B cell (primary cell): ENCODE results near the gene KIRREL3. TPM values are rescaled to one million over a fixed set of nuclear protein-coding genes. Genes with fewer than 3 reads are reported as not detected.

Experiments used
- ATAC-seq: fragments of 200-7000 bp; cut with Tn5 transposase; one replicate; pipeline ENCODE4 v1.10.0; 2021; ENCODE audit warnings: low read depth, mild to moderate bottlenecking, moderate number of reproducible peaks, moderate library complexity
- CTCF ChIA-PET: fragments of 350-600 bp; sonication (Branson Sonifier 250); formaldehyde crosslinking; loops from one replicate; lab custom pipeline; 2021; ENCODE audit warnings: antibody characterized with exemption, inconsistent platforms; lab: Charles Lee
- POLR2A ChIA-PET: fragments of 350-600 bp; sonication (Branson Sonifier 250); formaldehyde crosslinking; loops from one replicate; lab custom pipeline; 2021; ENCODE audit warnings: antibody characterized with exemption; lab: Charles Lee
- DNase-seq: peaks from one replicate; pipeline ENCODE4 v3.0.0; 2013
- H2AFZ ChIP-seq: 2 replicates; pipeline ENCODE4 v1.6.1; 2012; ENCODE audit warnings: mild to moderate bottlenecking, low read depth, low read length; ENCODE audit not compliant: insufficient read depth, poor library complexity, severe bottlenecking
- H3K27ac ChIP-seq, 2 donors: 1 replicate in 1 of 2; 2 replicates in 1 of 2; pipeline ENCODE4 v1.5.1; 2012 to 2013; ENCODE audit warnings: low read length in 2 of 2, mild to moderate bottlenecking in 2 of 2, moderate library complexity in 1 of 2
- H3K27me3 ChIP-seq, 4 experiments: fragments of 200-600 bp in 1 of 4; sonication (generic) in 1 of 4; replicated peaks in 1 of 4; 1 replicate in 2 of 4; 2 replicates in 2 of 4; pipeline versions ENCODE4 v1.6.1 to v1.7.0; 2013 to 2016; ENCODE audit warnings: low read length in 3 of 4, mild to moderate bottlenecking in 2 of 4, mixed read lengths in 1 of 4, moderate library complexity in 1 of 4; ENCODE audit not compliant: insufficient read depth in 4 of 4, control insufficient read depth in 3 of 4; ENCODE audit errors: control extremely low read depth in 1 of 4
- H3K36me3 ChIP-seq, 2 experiments: replicated peaks in 1 of 2; 1 replicate in 1 of 2; 2 replicates in 1 of 2; pipeline versions ENCODE4 v1.6.1 to v1.7.1; 2013; ENCODE audit warnings: low read length in 1 of 2; ENCODE audit not compliant: insufficient read depth in 2 of 2, control insufficient read depth in 1 of 2; ENCODE audit errors: control extremely low read depth in 1 of 2, extremely low read depth in 1 of 2
- H3K4me1 ChIP-seq, 2 donors: fragments of 200-600 bp in 1 of 2; sonication (generic) in 1 of 2; 1 replicate in 1 of 2; 2 replicates in 1 of 2; pipeline versions ENCODE4 v1.5.1 to v1.6.1; 2013 to 2017; ENCODE audit warnings: low read length in 2 of 2; ENCODE audit not compliant: control insufficient read depth in 2 of 2, insufficient read depth in 2 of 2
- H3K4me2 ChIP-seq: replicated peaks from 2 replicates; pipeline ENCODE3; 2012; ENCODE audit warnings: mild to moderate bottlenecking, low read depth, low read length; ENCODE audit not compliant: poor library complexity, severe bottlenecking
- H3K4me3 ChIP-seq, 5 experiments: fragments of 200-600 bp in 1 of 5; sonication (generic) in 1 of 5; 1 replicate in 3 of 5; 2 replicates in 2 of 5; pipeline versions ENCODE4 v1.5.1 to v1.7.0; 2011 to 2016; ENCODE audit warnings: low read length in 4 of 5, mild to moderate bottlenecking in 4 of 5, low read depth in 2 of 5, control low read depth in 1 of 5, moderate library complexity in 1 of 5; ENCODE audit not compliant: insufficient read depth in 1 of 5; ENCODE audit errors: control extremely low read depth in 1 of 5, extremely low read depth in 1 of 5
- H3K79me2 ChIP-seq: fragments of 200-600 bp; sonication (generic); one replicate; pipeline ENCODE4 v1.6.0; 2016; ENCODE audit warnings: low read length; ENCODE audit not compliant: control insufficient read depth, insufficient read depth
- H3K9ac ChIP-seq: fragments of 200-600 bp; sonication (generic); 2 replicates; pipeline ENCODE4 v1.6.1; 2017; ENCODE audit warnings: mild to moderate bottlenecking, low read length, moderate library complexity
- H3K9me3 ChIP-seq, 3 donors: one replicate each; pipeline versions ENCODE4 v1.6.1 to v1.7.1; 2013; ENCODE audit warnings: low read length in 2 of 3; ENCODE audit not compliant: control insufficient read depth in 2 of 3, insufficient read depth in 1 of 3; ENCODE audit errors: control extremely low read depth in 1 of 3
- H4K20me1 ChIP-seq: 2 replicates; pipeline ENCODE4 v1.6.0; 2012; ENCODE audit warnings: mild to moderate bottlenecking, low read length; ENCODE audit not compliant: insufficient read depth, control insufficient read depth, poor library complexity, severe bottlenecking
- H3K27ac Mint-ChIP-seq: one replicate; pipeline ENCODE4 v1.8.0; 2021; ENCODE audit warnings: mixed read lengths
- H3K27me3 Mint-ChIP-seq: one replicate; pipeline ENCODE4 v1.8.0; 2021; ENCODE audit warnings: mixed read lengths
- H3K4me1 Mint-ChIP-seq: one replicate; pipeline ENCODE4 v1.8.0; 2021; ENCODE audit warnings: mixed read lengths
- H3K4me3 Mint-ChIP-seq: one replicate; pipeline ENCODE4 v1.8.0; 2021; ENCODE audit warnings: mixed read lengths
- H3K9me3 Mint-ChIP-seq: one replicate; pipeline ENCODE4 v1.8.0; 2022; ENCODE audit warnings: mixed read lengths; ENCODE audit not compliant: insufficient read depth
- CTCF ChIP-seq: fragments of 200-600 bp; IDR thresholded peaks from one replicate; pipeline ENCODE4 v1.8.0; 2022; ENCODE audit warnings: antibody characterized with exemption, mild to moderate bottlenecking
- EZH2 ChIP-seq: IDR thresholded peaks from 2 replicates; pipeline ENCODE4 v1.6.1; 2012; ENCODE audit warnings: borderline replicate concordance, low read depth, mild to moderate bottlenecking, moderate library complexity, low read length; ENCODE audit not compliant: insufficient read depth, poor library complexity, severe bottlenecking
- WGBS: methylation state at CpG from one replicate; pipeline ENCODE4 v1.1.5; 2013; ENCODE audit warnings: missing lambda C conversion rate; ENCODE audit not compliant: insufficient coverage; 5-methylcytosine and 5-hydroxymethylcytosine counted together
- intact Hi-C: fragments of 100-400 bp; cut with micrococcal nuclease; formaldehyde crosslinking; loops from one replicate; pipeline ENCODE4 v1.10.0; 2022
- polyA plus RNA-seq: library from polyadenylated mRNA; depleted of rRNA; stranded (reverse); fragments of >200 nt; gene quantifications from 2 replicates; pipeline ENCODE4 v1.2.3, GENCODE V29; 2012
- total RNA-seq, 2 donors: library from RNA; stranded (reverse); fragments of 120-200 nt in 1 of 2; gene quantifications; 1 replicate in 1 of 2; 2 replicates in 1 of 2; pipeline versions ENCODE4 v1.2.3 to v1.2.4, GENCODE V29; 2013 to 2022

Gene KIRREL3
- total and polyA plus RNA-seq, 2 donors (not counting 1 experiment from before 2014, with no cell fraction given), result not detected

GRCh38 chr11:126655807-126656128 lies 344.8 kb downstream of the KIRREL3 start:
- intact Hi-C loops, result no loop called here
- ATAC-seq (no peak), DNase-seq (no peak)
- no peaks in the 10 kb centered on the region for H3K27me3 ChIP-seq
- CTCF ChIA-PET, result no interaction called here
- Mint-ChIP-seq H3K27me3 (peaks cover 22% of the 10 kb centered on the region), H3K9me3 (no peaks in the 10 kb centered on the region), H3K27ac (no peak overlapping the region), H3K4me1 (no peaks in the 10 kb centered on the region), H3K4me3 (no peak overlapping the region)
- no peak overlapping the region for H3K27ac ChIP-seq
- H3K4me3 ChIP-seq, result no peak overlapping the region
- no peak overlapping the region for H3K4me2 ChIP-seq
- no peaks in the 10 kb centered on the region for H4K20me1 ChIP-seq
- POLR2A ChIA-PET, result no interaction called here
- H3K9me3 ChIP-seq, result peaks cover 0 to 4% (median 0%) of the 10 kb centered on the region in 3 donors
- WGBS, result 92% methylated on average over 2 of the region's 2 CpGs
- H3K4me1 ChIP-seq, result no peaks in the 10 kb centered on the region
- H3K9ac ChIP-seq, result no peak overlapping the region
- H3K36me3 ChIP-seq, result no peaks in the 10 kb centered on the region
- H3K79me2 ChIP-seq, result no peaks in the 10 kb centered on the region
- TF ChIP-seq CTCF (no peak), EZH2 (no peak)
- H2AFZ ChIP-seq, result no peak overlapping the region

- Histone ChIP-seq H3K79me2 (no peaks in the 10 kb centered on the region), H3K4me2 (no peak overlapping the region), H3K27me3 (no peaks in the 10 kb centered on the region), H3K9me3 (peaks cover 0 to 4% (median 0%) of the 10 kb centered on the region in 3 donors), H4K20me1 (no peaks in the 10 kb centered on the region), H2AFZ (no peak overlapping the region), H3K4me1 (no peaks in the 10 kb centered on the region), H3K36me3 (no peaks in the 10 kb centered on the region), H3K4me3 (no peak overlapping the region), H3K27ac (no peak overlapping the region), H3K9ac (no peak overlapping the region)
- Mint-ChIP-seq H3K27ac (no peak overlapping the region), H3K4me1 (no peaks in the 10 kb centered on the region), H3K4me3 (no peak overlapping the region), H3K9me3 (no peaks in the 10 kb centered on the region), H3K27me3 (peaks cover 26% of the 10 kb centered on the region)
- ChIA-PET POLR2A (no interaction called here), CTCF (no interaction called here)
- WGBS, result 52% methylated on average over 11 of the region's 12 CpGs
- ATAC-seq, result no peak
- TF ChIP-seq CTCF (no peak), EZH2 (no peak)
- intact Hi-C loops, result no loop called here
- no peak for DNase-seq
Measured at GRCh38 chr11:126654886-126655806, 345.4 kb downstream of the KIRREL3 start.
